GM12878 (cell line): ENCODE results near the gene GRIK4. TPM values are rescaled to one million over a fixed set of nuclear protein-coding genes. Genes with fewer than 3 reads are reported as not detected.

Experiments
- ATAC-seq: fragments of 200-7000 bp; cut with Tn5 transposase; 3 replicates; pipeline ENCODE4 v1.9.1; 2020; ENCODE audit warnings: mild to moderate bottlenecking, moderate library complexity
- BruUV-seq: library from RNA; stranded (reverse); fragments of 400-500 nt; replicated peaks from 2 replicates; lab custom pipeline; 2021; lab: Mats Ljungman, UMichigan
- CTCF ChIA-PET: fragments of 300-600 bp; sonication (Branson Sonifier 250); formaldehyde crosslinking; extraction: SDS; loops from one replicate; lab custom pipeline; 2021; ENCODE audit warnings: inconsistent platforms; lab: Yijun Ruan, JAX
- POLR2A ChIA-PET: fragments of 350-600 bp; formaldehyde crosslinking; extraction: SDS; loops from one replicate; lab custom pipeline; 2021; ENCODE audit warnings: inconsistent platforms; lab: Charles Lee
- RAD21 ChIA-PET: fragments of 300-600 bp; sonication (Branson Sonifier 250); formaldehyde crosslinking; loops from one replicate; lab custom pipeline; 2023; ENCODE audit warnings: antibody characterized with exemption; ENCODE audit not compliant: unreplicated experiment; lab: Charles Lee
- SMC1A ChIA-PET: fragments of 300-600 bp; sonication (Branson Sonifier 250); formaldehyde crosslinking; loops from one replicate; lab custom pipeline; 2023; ENCODE audit not compliant: unreplicated experiment, uncharacterized antibody; lab: Charles Lee
- DNase-seq: peaks from one replicate; pipeline ENCODE4 v3.0.0-alpha.2; 2011; ENCODE audit warnings: low read depth, low spot score
- FAIRE-seq: peaks from 3 replicates; lab custom pipeline; 2011; peaks lifted over from hg19 to GRCh38; lab: Jason Lieb, UNC
- H2AFZ ChIP-seq: 2 replicates; pipeline ENCODE4 v1.6.0; 2011; ENCODE audit warnings: low read depth, low read length, control low read depth; ENCODE audit not compliant: control insufficient read depth
- H3K27ac ChIP-seq: 2 replicates; pipeline ENCODE4 v1.5.1; 2011; ENCODE audit warnings: control low read depth; ENCODE audit not compliant: control insufficient read depth, insufficient read depth
- H3K27me3 ChIP-seq, 2 experiments: replicated peaks in 1 of 2; 2 replicates each; pipeline versions ENCODE4 v1.6.0 to v1.6.1; 2011; ENCODE audit warnings: low read length in 1 of 2; ENCODE audit not compliant: control insufficient read depth in 2 of 2, insufficient read depth in 2 of 2
- H3K36me3 ChIP-seq, 2 experiments: 2 replicates each; pipeline ENCODE4 v1.5.1; 2011; ENCODE audit warnings: low read length in 1 of 2; ENCODE audit not compliant: control insufficient read depth in 2 of 2, insufficient read depth in 2 of 2
- H3K4me1 ChIP-seq: 2 replicates; pipeline ENCODE4 v1.6.1; 2011; ENCODE audit warnings: mild to moderate bottlenecking, low read length, moderate library complexity, mixed read lengths; ENCODE audit not compliant: control insufficient read depth, insufficient read depth
- H3K4me2 ChIP-seq: 2 replicates; pipeline ENCODE4 v1.6.0; 2011; ENCODE audit warnings: control low read depth; ENCODE audit not compliant: control insufficient read depth, insufficient read depth
- H3K4me3 ChIP-seq: fragments of 200-600 bp; sonication (generic); 2 replicates; pipeline ENCODE4 v1.5.1; 2016
- H3K79me2 ChIP-seq: 2 replicates; pipeline ENCODE4 v1.6.0; 2011; ENCODE audit warnings: low read length; ENCODE audit not compliant: control insufficient read depth, insufficient read depth
- H3K9ac ChIP-seq: 2 replicates; pipeline ENCODE4 v1.8.0; 2011; ENCODE audit warnings: low read length, control low read depth, mixed read lengths; ENCODE audit not compliant: control insufficient read depth, insufficient read depth
- H3K9me3 ChIP-seq: replicated peaks from 3 replicates; pipeline ENCODE4 v1.5.1; 2011; ENCODE audit warnings: mild to moderate bottlenecking, low read length; ENCODE audit not compliant: control insufficient read depth, insufficient read depth
- H4K20me1 ChIP-seq: 2 replicates; pipeline ENCODE4 v1.6.0; 2011; ENCODE audit not compliant: control insufficient read depth, insufficient read depth
- ATF7 ChIP-seq: fragments of 450-650 bp; IDR thresholded peaks from 2 replicates; pipeline ENCODE4 v1.6.1; 2016; ENCODE audit warnings: low read depth, mild to moderate bottlenecking
- DPF2 ChIP-seq: fragments of 450-650 bp; IDR thresholded peaks from 2 replicates; pipeline ENCODE4 v1.6.1; 2017; ENCODE audit warnings: mild to moderate bottlenecking
- EED ChIP-seq: sonication (generic); IDR thresholded peaks from 2 replicates; pipeline ENCODE4 v1.6.1; 2016; ENCODE audit warnings: antibody characterized with exemption, low read depth
- FOS ChIP-seq: IDR thresholded peaks from 3 replicates; pipeline ENCODE4 v1.6.1; 2011; ENCODE audit warnings: borderline replicate concordance; ENCODE audit not compliant: insufficient read length; ENCODE audit errors: extremely low read depth
- MYC ChIP-seq: IDR thresholded peaks from 2 replicates; pipeline ENCODE4 v1.6.1; 2011; ENCODE audit warnings: mild to moderate bottlenecking, low read length, moderate library complexity, inconsistent platforms; ENCODE audit not compliant: insufficient read depth, insufficient replicate concordance, insufficient read length, severe bottlenecking
- NRF1 ChIP-seq: conservative IDR thresholded peaks from 2 replicates; pipeline ENCODE4 v1.6.1; 2011; ENCODE audit warnings: mild to moderate bottlenecking, low read depth, low read length, improper control_type of control experiment
- PBX3 ChIP-seq: IDR thresholded peaks from 2 replicates; pipeline ENCODE4 v1.6.1; 2011; ENCODE audit warnings: mild to moderate bottlenecking, low read depth, low read length, moderate library complexity; ENCODE audit not compliant: insufficient replicate concordance
- PRDM15 ChIP-seq: fragments of 450-650 bp; formaldehyde crosslinking; IDR thresholded peaks from 2 replicates; pipeline ENCODE4 v1.4.0; 2020; ENCODE audit warnings: mild to moderate bottlenecking, moderate library complexity
- REST ChIP-seq: IDR thresholded peaks from 2 replicates; pipeline ENCODE4 v1.6.1; 2012; ENCODE audit warnings: mild to moderate bottlenecking, low read depth, low read length
- RFX5 ChIP-seq: IDR thresholded peaks from 2 replicates; pipeline ENCODE4 v1.6.1; 2011; ENCODE audit warnings: low read depth, low read length, improper control_type of control experiment
- RUNX3 ChIP-seq: IDR thresholded peaks from 2 replicates; pipeline ENCODE4 v1.6.1; 2012; ENCODE audit warnings: low read length, inconsistent platforms
- SP1 ChIP-seq: IDR thresholded peaks from one replicate; pipeline ENCODE4 v1.6.1; 2011; ENCODE audit warnings: low read depth, low read length
- SPI1 ChIP-seq: IDR thresholded peaks from 2 replicates; pipeline ENCODE4 v1.6.1; 2011; ENCODE audit warnings: low read depth, mild to moderate bottlenecking, low read length, moderate library complexity, borderline replicate concordance; ENCODE audit not compliant: insufficient read depth
- TAF1 ChIP-seq: IDR thresholded peaks from 2 replicates; pipeline ENCODE4 v1.6.1; 2011; ENCODE audit warnings: mild to moderate bottlenecking, low read depth, low read length, borderline replicate concordance
- YBX1 ChIP-seq: fragments of 450-650 bp; IDR thresholded peaks from 2 replicates; pipeline ENCODE4 v1.6.1; 2016; ENCODE audit warnings: antibody characterized with exemption
- WGBS: methylation state at CpG from one replicate; pipeline ENCODE4 v1.1.6; 2016; ENCODE audit warnings: low lambda C conversion rate; ENCODE audit not compliant: insufficient replicate concordance, insufficient coverage; ENCODE audit errors: missing lambda C conversion rate; 5-methylcytosine and 5-hydroxymethylcytosine counted together
- in situ Hi-C: fragments of 300-500 bp; cut with MboI; formaldehyde crosslinking; loops from 9 replicates; pipeline ENCODE4 v1.14.3; 2018; ENCODE audit warnings: mixed read lengths
- intact Hi-C: fragments of 100-400 bp; cut with micrococcal nuclease; formaldehyde crosslinking; loops from one replicate; pipeline ENCODE4 v1.14.2; 2022; ENCODE audit not compliant: unreplicated experiment
- polyA plus RNA-seq, 11 experiments: library from polyadenylated mRNA; depleted of rRNA in 4 of 11; unstranded in 6 of 11; stranded (reverse) in 5 of 11; fragments of >200 nt; fragmentation: Nextera tagmentation in 4 of 11; fragmentation: Illumina TruSeq in 1 of 11; extraction: Ambion mirVana in 4 of 11; extraction: Trizol in 1 of 11; gene quantifications; 1 replicate in 1 of 11; 2 replicates in 10 of 11; pipeline versions ENCODE4 v1.2.1 to v1.2.3, GENCODE V29; 2011 to 2016; ENCODE audit warnings: inconsistent platforms in 2 of 11, missing spikeins in 2 of 11, low read depth in 1 of 11
- total RNA-seq, 4 experiments: library from RNA; depleted of rRNA in 3 of 4; stranded (reverse); fragments of >200 nt in 3 of 4; fragmentation: Illumina TruSeq in 1 of 4; extraction: Trizol in 1 of 4; gene quantifications; 2 replicates each; pipeline versions ENCODE4 v1.2.1 to v1.2.3, GENCODE V29; 2013 to 2021

GRIK4 gene
- total and polyA plus RNA-seq, 10 of the 15 experiments (the other 5 are each of a cell fraction or from before 2014, with no cell fraction given) = 0.33 to 3.6 (median 0.72) TPM

- Histone ChIP-seq H3K9me3 (no peaks in the 10 kb centered on the region), H3K27me3 (no peaks in the 10 kb centered on the region), H2AFZ (no peak overlapping the region), H3K36me3 (no peaks in the 10 kb centered on the region; a peak in 2 of 4 replicates), H4K20me1 (no peaks in the 10 kb centered on the region), H3K4me3 (no peak overlapping the region), H3K9ac (no peak overlapping the region), H3K27ac (no peak overlapping the region), H3K4me1 (no peaks in the 10 kb centered on the region), H3K4me2 (no peak overlapping the region), H3K79me2 (no peaks in the 10 kb centered on the region)
- no peak for FAIRE-seq
- POLR2A ChIA-PET = no interaction called here
- intact Hi-C loops (loop anchor here (10.0 kb wide), 3 partner anchors 117 to 307 kb away; no protein-coding TSS in a partner anchor), in situ Hi-C loops (no loop called here)
- no peak for DNase-seq
- SMC1A ChIA-PET = interaction anchor here (0.6 to 1.1 kb wide), 3 partner anchors 17 to 234 kb away, joined by 3 to 4 read pairs (median 3); no protein-coding TSS in a partner anchor
- 66% methylated on average over 13 of the region's 13 CpGs for WGBS
- RAD21 ChIA-PET = interaction anchor here (0.9 to 1.4 kb wide), 2 partner anchors 112 to 122 kb away, joined by 3 read pairs; no protein-coding TSS in a partner anchor
- BruUV-seq = no TSS peak
- CTCF ChIA-PET = interaction anchor here (1.0 to 1.8 kb wide), 6 partner anchors 14 to 148 kb away, joined by 3 to 10 read pairs (median 3); no protein-coding TSS in a partner anchor
- no peak for ATAC-seq
- TF ChIP-seq PBX3 = no peak
- TF ChIP-seq SP1 = no peak
- no peak for TF ChIP-seq EED
- TF ChIP-seq PRDM15 (CRISPR knock-in tag) = no peak
- TF ChIP-seq YBX1 = no peak
- TF ChIP-seq MYC = no peak
- TF ChIP-seq DPF2 = no peak
- no peak for TF ChIP-seq NRF1
- TF ChIP-seq FOS = no peak
- TF ChIP-seq ATF7 = no peak
- no peak for TF ChIP-seq REST
- no peak for TF ChIP-seq SPI1
- no peak for TF ChIP-seq TAF1
- TF ChIP-seq RFX5 = no peak
- no peak for TF ChIP-seq RUNX3
These were observed 296.0 kb downstream of the GRIK4 start for GRCh38 chr11:120807414-120808150.
